DMS153 treated with DMSO at 0.1 percent for 48 hours (cell line): ENCODE data around the gene ACOT4.
"Not testable (repeated sequence)": the region's sequence is repeated elsewhere in the genome, so short reads cannot be mapped to it uniquely, and the experiment has no call there.

Source experiments
- DNase-seq: peaks from one replicate; lab custom pipeline; 2025; ENCODE audit not compliant: unreplicated experiment; lab: John Stamatoyannopoulos, UW

Gene ACOT4

GRCh38 chr14:73591690-73592449, at the start of gene ACOT4:
Gene ACOT4 (plus strand): TSS chr14:73591873. CDS start chr14:73591960, 87 bp downstream.
- peak; percentile 17 for DNase-seq

- not testable (repeated sequence) for DNase-seq
Measured at GRCh38 chr14:73542961-73543360, 48.7 kb upstream of the ACOT4 start.

GRCh38 chr14:73545353-73545752, 46.3 kb upstream of the ACOT4 start:
- not testable (repeated sequence) for DNase-seq

- DNase-seq = not testable (repeated sequence)
Measured at GRCh38 chr14:73549097-73549496, 42.6 kb upstream of the ACOT4 start.

GRCh38 chr14:73549889-73550524, 41.7 kb upstream of the ACOT4 start:
- not testable (repeated sequence) for DNase-seq

GRCh38 chr14:73553845-73554244, 37.8 kb upstream of the ACOT4 start:
- no peak for DNase-seq

GRCh38 chr14:73557201-73557600, 34.5 kb upstream of the ACOT4 start:
- DNase-seq = not testable (repeated sequence)

GRCh38 chr14:73558238-73558637, 33.4 kb upstream of the ACOT4 start:
- DNase-seq = not testable (repeated sequence)

GRCh38 chr14:73562256-73562655, 29.4 kb upstream of the ACOT4 start:
- DNase-seq = not testable (repeated sequence)

- not testable (repeated sequence) for DNase-seq
Measured at GRCh38 chr14:73562696-73563095, 29.0 kb upstream of the ACOT4 start.

- DNase-seq = not testable (repeated sequence)
Measured at GRCh38 chr14:73566431-73566830, 25.2 kb upstream of the ACOT4 start.

- not testable (repeated sequence) for DNase-seq
Measured at GRCh38 chr14:73566935-73567334, 24.7 kb upstream of the ACOT4 start.

- no peak for DNase-seq
Measured at GRCh38 chr14:73567358-73567757, 24.3 kb upstream of the ACOT4 start.

GRCh38 chr14:73567951-73568885, 23.5 kb upstream of the ACOT4 start:
- DNase-seq = no peak

- DNase-seq = not testable (repeated sequence)
Measured at GRCh38 chr14:73568886-73569184, 22.8 kb upstream of the ACOT4 start.

GRCh38 chr14:73569185-73569958, 22.3 kb upstream of the ACOT4 start, which contains the start of gene ACOT2:
Gene ACOT2 (plus strand): TSS chr14:73569213. CDS start chr14:73569241, 28 bp downstream.
- peak; percentile 69 for DNase-seq

GRCh38 chr14:73570913-73571312, 20.8 kb upstream of the ACOT4 start:
- not testable (repeated sequence) for DNase-seq

- DNase-seq = not testable (repeated sequence)
Measured at GRCh38 chr14:73573034-73573433, 18.6 kb upstream of the ACOT4 start.

GRCh38 chr14:73573740-73574139, 17.9 kb upstream of the ACOT4 start:
- not testable (repeated sequence) for DNase-seq

- not testable (repeated sequence) for DNase-seq
Measured at GRCh38 chr14:73574251-73574650, 17.4 kb upstream of the ACOT4 start.
